ENCODE measurements around the gene ARMC3. TPM values are rescaled to one million over a fixed set of nuclear protein-coding genes. Genes with fewer than 3 reads are reported as not detected.
"Not testable (repeated sequence)": the region's sequence is repeated elsewhere in the genome, so short reads cannot be mapped to it uniquely, and the experiment has no call there.

The ARMC3 gene
- total RNA-seq, 1 experiment from 2014 or later: 14.4 TPM

GRCh38 chr10:22927166-22927565, 687 bp upstream of the ARMC3 start:
- intact Hi-C loops (cut with micrococcal nuclease; ENCODE audit: unreplicated experiment): loop anchor here (10.0 kb wide), 1 partner anchor 58 kb away; no protein-coding TSS in a partner anchor
- no peak for TF ChIP-seq EZH2 (IDR thresholded peaks at IDR 0.05; ENCODE audit: low read depth)
- TF ChIP-seq CTCF (conservative IDR thresholded peaks at IDR 0.05): no peak
- H4K20me1 ChIP-seq (ENCODE audit: insufficient read depth): no peaks in the 10 kb centered on the region
- no peaks in the 10 kb centered on the region for H3K27me3 ChIP-seq (ENCODE audit: insufficient read depth, low read depth)
- H3K4me2 ChIP-seq: peak overlapping the region; percentile 78
- H3K27ac ChIP-seq: no peak overlapping the region
- peaks cover 5% of the 10 kb centered on the region; the same call in 1 of the 2 replicates for H3K4me1 ChIP-seq (replicated peaks; ENCODE audit: insufficient read depth)
- DNase-seq: no peak
- H2AFZ ChIP-seq: peak overlapping the region; percentile 97
- ChIA-PET CTCF (no interaction called here), POLR2A (ENCODE audit: unreplicated experiment) (no interaction called here)
- no peaks in the 10 kb centered on the region for H3F3A ChIP-seq (ENCODE audit: insufficient read depth, low read depth)
- BruUV-seq (replicated peaks): no TSS peak
- H3K4me3 ChIP-seq: peak overlapping the region; percentile 72
- no peaks in the 10 kb centered on the region for H3K9me3 ChIP-seq (ENCODE audit: insufficient read depth, low read depth)
- no peaks in the 10 kb centered on the region for H3K9me2 ChIP-seq (ENCODE audit: insufficient read depth)
- H3K36me3 ChIP-seq (ENCODE audit: low read depth): no peaks in the 10 kb centered on the region
- H3K79me2 ChIP-seq (ENCODE audit: low read depth): no peaks in the 10 kb centered on the region

- BruUV-seq (replicated peaks); H3F3A ChIP-seq (ENCODE audit: insufficient read depth, low read depth); H3K36me3 ChIP-seq (ENCODE audit: low read depth); H3K4me2 ChIP-seq; H3K27me3 ChIP-seq (ENCODE audit: insufficient read depth, low read depth); H3K9me3 ChIP-seq (ENCODE audit: insufficient read depth, low read depth); H3K4me1 ChIP-seq (replicated peaks; ENCODE audit: insufficient read depth); H3K79me2 ChIP-seq (ENCODE audit: low read depth); H3K4me3 ChIP-seq; H3K27ac ChIP-seq; DNase-seq; H2AFZ ChIP-seq; H3K9me2 ChIP-seq (ENCODE audit: insufficient read depth); H4K20me1 ChIP-seq (ENCODE audit: insufficient read depth): not testable (repeated sequence)
- ChIA-PET POLR2A (ENCODE audit: unreplicated experiment) (interaction anchor here (0.6 kb wide), 1 partner anchor 144 kb away, joined by 11 read pairs; no protein-coding TSS in a partner anchor), CTCF (interaction anchor here (0.5 to 0.7 kb wide), 2 partner anchors 26 to 503 kb away, joined by 3 to 9 read pairs; no protein-coding TSS in a partner anchor)
- intact Hi-C loops (cut with micrococcal nuclease; ENCODE audit: unreplicated experiment): loop anchor here (10.0 kb wide), 1 partner anchor 56 kb away; no protein-coding TSS in a partner anchor
Observed at GRCh38 chr10:22929053-22929452, 1.2 kb downstream of the ARMC3 start.

GRCh38 chr10:22931948-22932347, 4.1 kb downstream of the ARMC3 start:
- no peaks in the 10 kb centered on the region for H4K20me1 ChIP-seq (ENCODE audit: insufficient read depth)
- CTCF ChIA-PET: no interaction called here
- POLR2A ChIA-PET (ENCODE audit: unreplicated experiment): no interaction called here
- H3K27me3 ChIP-seq (ENCODE audit: insufficient read depth, low read depth): no peaks in the 10 kb centered on the region
- no peaks in the 10 kb centered on the region for H3F3A ChIP-seq (ENCODE audit: insufficient read depth, low read depth)
- TF ChIP-seq CTCF (conservative IDR thresholded peaks at IDR 0.05) (no peak), EZH2 (IDR thresholded peaks at IDR 0.05; ENCODE audit: low read depth) (no peak)
- no peaks in the 10 kb centered on the region for H3K9me3 ChIP-seq (ENCODE audit: insufficient read depth, low read depth)
- H3K4me1 ChIP-seq (replicated peaks; ENCODE audit: insufficient read depth): peaks cover 5% of the 10 kb centered on the region; the same call in 1 of the 2 replicates
- no peak overlapping the region for H3K4me2 ChIP-seq
- H3K27ac ChIP-seq: no peak overlapping the region
- no peaks in the 10 kb centered on the region for H3K36me3 ChIP-seq (ENCODE audit: low read depth)
- no peak overlapping the region for H3K4me3 ChIP-seq
- DNase-seq: peak in 1 of 2 experiments; percentile 37
- no TSS peak for BruUV-seq (replicated peaks)
- no peaks in the 10 kb centered on the region for H3K79me2 ChIP-seq (ENCODE audit: low read depth)
- intact Hi-C loops (cut with micrococcal nuclease; ENCODE audit: unreplicated experiment): no loop called here
- no peaks in the 10 kb centered on the region for H3K9me2 ChIP-seq (ENCODE audit: insufficient read depth)
- no peak overlapping the region for H2AFZ ChIP-seq

Measured in PC-9 (cell line).